Uterus (tissue), 4 donors: ENCODE results near the gene TTLL1. TPM values are rescaled to one million over a fixed set of nuclear protein-coding genes. Genes with fewer than 3 reads are reported as not detected.

ENCODE experiments used
- DNase-seq, 2 donors: peaks; one replicate each; pipeline ENCODE4 v3.0.0-alpha.2; 2019 to 2020
- H3K27ac ChIP-seq, 2 donors: fragments of 200-600 bp; sonication (generic); 1 replicate in 1 of 2; 2 replicates in 1 of 2; pipeline ENCODE4 v1.5.1; 2016 to 2018
- H3K27me3 ChIP-seq, 2 donors: fragments of 200-600 bp; sonication (generic); one replicate each; pipeline ENCODE4 v1.5.1; 2018 to 2019; ENCODE audit warnings: control low read depth in 1 of 2
- H3K36me3 ChIP-seq, 2 donors: fragments of 200-600 bp; sonication (generic); one replicate each; pipeline ENCODE4 v1.5.1; 2019; ENCODE audit warnings: control low read depth in 1 of 2
- H3K4me1 ChIP-seq, 2 donors: fragments of 200-600 bp; sonication (generic); one replicate each; pipeline ENCODE4 v1.5.1; 2018 to 2019; ENCODE audit warnings: control low read depth in 1 of 2
- H3K4me3 ChIP-seq, 2 donors: fragments of 200-600 bp; sonication (generic); 1 replicate in 1 of 2; 2 replicates in 1 of 2; pipeline ENCODE4 v1.5.1; 2018 to 2019; ENCODE audit warnings: mild to moderate bottlenecking in 1 of 2
- H3K9me3 ChIP-seq, 2 donors: fragments of 200-600 bp; sonication (generic); one replicate each; pipeline ENCODE4 v1.5.1; 2019; ENCODE audit warnings: control low read depth in 1 of 2
- POLR2A ChIP-seq, 2 donors: fragments of 450-650 bp; IDR thresholded peaks; one replicate each; pipeline ENCODE4 v1.6.1; 2016; ENCODE audit warnings: antibody characterized with exemption in 2 of 2, mild to moderate bottlenecking in 1 of 2, moderate library complexity in 1 of 2
- intact Hi-C: fragments of 100-400 bp; cut with DNase I; formaldehyde crosslinking; loops from one replicate; pipeline ENCODE4 v1.15.1; 2023; ENCODE audit warnings: low total_unique reads
- total RNA-seq, 4 donors: library from RNA; depleted of rRNA in 3 of 4; stranded (reverse); fragments of >200 nt in 3 of 4; gene quantifications; one replicate each; pipeline versions ENCODE4 v1.1.0 to v1.2.4, GENCODE V29; 2014 to 2023
- TF ChIP-seq, protein P1 (sequence below), 4 experiments: fragments of 200-600 bp in 2 of 4; fragments of 450-650 bp in 2 of 4; sonication (generic) in 2 of 4; IDR thresholded peaks; one replicate each; pipeline ENCODE4 v1.5.1; 2016 to 2019; ENCODE audit warnings: antibody characterized with exemption in 4 of 4, mild to moderate bottlenecking in 2 of 4, moderate library complexity in 1 of 4
- donor health status: DM: yes; HTN: yes; CAD: no.

The TTLL1 gene
- total RNA-seq, 4 donors from 2014 or later: 3.6 to 12.5 (median 5.3) TPM

DNA sequence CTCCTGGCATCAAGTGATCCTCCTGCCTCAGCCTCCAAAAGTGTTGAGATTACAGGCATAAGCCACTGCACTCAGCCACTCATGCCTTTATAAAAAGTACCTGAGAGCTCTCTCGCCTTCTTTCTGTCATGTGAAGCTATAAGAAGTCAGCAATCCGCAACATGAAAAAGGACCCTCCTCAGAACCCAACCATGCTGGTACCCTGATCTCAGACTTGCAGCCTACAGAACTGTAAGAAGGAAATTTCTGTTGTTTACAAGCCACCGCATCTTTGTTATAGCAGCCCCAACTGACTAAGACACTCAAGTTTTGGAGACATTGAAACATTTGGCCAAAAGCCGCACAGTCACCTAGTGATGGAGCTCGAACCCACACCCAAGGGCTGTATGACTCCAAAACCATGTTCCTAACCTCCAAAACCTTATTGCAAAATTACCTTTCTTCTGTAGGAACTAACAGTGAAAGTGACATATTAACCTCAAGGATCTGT, 83.1 kb downstream of the TTLL1 start:
- DNase-seq: no peak
- TF ChIP-seq, protein P1, sequence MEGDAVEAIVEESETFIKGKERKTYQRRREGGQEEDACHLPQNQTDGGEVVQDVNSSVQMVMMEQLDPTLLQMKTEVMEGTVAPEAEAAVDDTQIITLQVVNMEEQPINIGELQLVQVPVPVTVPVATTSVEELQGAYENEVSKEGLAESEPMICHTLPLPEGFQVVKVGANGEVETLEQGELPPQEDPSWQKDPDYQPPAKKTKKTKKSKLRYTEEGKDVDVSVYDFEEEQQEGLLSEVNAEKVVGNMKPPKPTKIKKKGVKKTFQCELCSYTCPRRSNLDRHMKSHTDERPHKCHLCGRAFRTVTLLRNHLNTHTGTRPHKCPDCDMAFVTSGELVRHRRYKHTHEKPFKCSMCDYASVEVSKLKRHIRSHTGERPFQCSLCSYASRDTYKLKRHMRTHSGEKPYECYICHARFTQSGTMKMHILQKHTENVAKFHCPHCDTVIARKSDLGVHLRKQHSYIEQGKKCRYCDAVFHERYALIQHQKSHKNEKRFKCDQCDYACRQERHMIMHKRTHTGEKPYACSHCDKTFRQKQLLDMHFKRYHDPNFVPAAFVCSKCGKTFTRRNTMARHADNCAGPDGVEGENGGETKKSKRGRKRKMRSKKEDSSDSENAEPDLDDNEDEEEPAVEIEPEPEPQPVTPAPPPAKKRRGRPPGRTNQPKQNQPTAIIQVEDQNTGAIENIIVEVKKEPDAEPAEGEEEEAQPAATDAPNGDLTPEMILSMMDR (IDR thresholded peaks at IDR 0.05): no peak
- TF ChIP-seq POLR2A (IDR thresholded peaks at IDR 0.05): no peak
- Histone ChIP-seq H3K27ac (no peak overlapping the region), H3K9me3 (no peaks in the 10 kb centered on the region), H3K27me3 (no peaks in the 10 kb centered on the region), H3K4me1 (peaks cover 0 to 9% of the 10 kb centered on the region in 2 donors), H3K36me3 (no peaks in the 10 kb centered on the region), H3K4me3 (no peak overlapping the region)
- intact Hi-C loops: no loop called here

DNA sequence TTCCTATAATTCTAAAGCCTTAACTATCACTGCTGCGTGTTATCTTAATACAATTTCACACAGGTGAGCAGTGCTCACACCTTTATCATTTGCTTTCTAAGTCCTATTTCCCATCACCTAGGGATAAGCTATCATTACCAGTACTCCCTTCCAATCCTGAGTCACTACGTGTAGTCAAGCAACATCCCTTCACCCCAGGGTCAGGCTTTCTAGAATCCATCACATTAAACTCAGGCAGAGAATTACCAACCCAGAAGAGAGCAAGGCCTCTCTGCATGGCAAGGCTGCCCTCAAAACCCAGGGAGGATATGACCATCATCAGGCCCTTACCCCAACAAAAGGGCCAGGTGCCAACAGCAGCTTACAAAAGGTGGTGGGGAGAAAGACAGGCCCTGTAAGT, 84.1 kb downstream of the TTLL1 start:
- Histone ChIP-seq H3K4me1 (peaks cover 0 to 9% of the 10 kb centered on the region in 2 donors), H3K4me3 (no peak overlapping the region), H3K36me3 (no peaks in the 10 kb centered on the region), H3K27me3 (no peaks in the 10 kb centered on the region), H3K9me3 (no peaks in the 10 kb centered on the region), H3K27ac (no peak overlapping the region)
- no peak for DNase-seq
- intact Hi-C loops: no loop called here
- TF ChIP-seq POLR2A (IDR thresholded peaks at IDR 0.05): no peak
- TF ChIP-seq, protein P1 (IDR thresholded peaks at IDR 0.05): no peak

- Histone ChIP-seq H3K4me3 (no peak overlapping the region), H3K36me3 (no peaks in the 10 kb centered on the region), H3K4me1 (peaks cover 0 to 9% of the 10 kb centered on the region in 2 donors), H3K27me3 (no peaks in the 10 kb centered on the region), H3K27ac (no peak overlapping the region), H3K9me3 (no peaks in the 10 kb centered on the region)
- TF ChIP-seq POLR2A (IDR thresholded peaks at IDR 0.05): no peak
- TF ChIP-seq, protein P1 (IDR thresholded peaks at IDR 0.05): no peak
- intact Hi-C loops: no loop called here
- DNase-seq: no peak
These were observed 84.7 kb downstream of the TTLL1 start for GRCh38 chr22:43004362-43005035.

DNA sequence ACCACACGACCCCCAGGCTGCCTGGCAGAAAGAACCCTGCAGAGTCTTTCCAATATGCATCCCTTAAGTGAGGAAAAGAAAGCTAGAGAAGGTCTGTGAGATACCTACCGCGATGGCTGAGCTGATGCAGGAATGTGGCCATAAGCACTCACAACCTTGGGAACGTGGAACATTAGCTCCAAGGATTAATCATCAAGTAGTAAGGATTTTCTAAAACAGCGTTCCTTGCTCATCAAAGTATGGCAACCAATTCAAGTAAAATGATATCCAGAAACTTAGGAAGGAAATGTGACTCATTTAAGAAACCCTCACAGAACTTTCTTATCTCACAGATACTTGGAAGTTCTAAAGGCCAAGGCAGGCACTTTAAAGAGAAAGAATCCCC, 87.0 kb downstream of the TTLL1 start:
- H3K9me3 ChIP-seq: no peaks in the 10 kb centered on the region
- intact Hi-C loops: no loop called here
- no peaks in the 10 kb centered on the region for H3K36me3 ChIP-seq
- H3K27me3 ChIP-seq: no peaks in the 10 kb centered on the region
- TF ChIP-seq, protein P1 (IDR thresholded peaks at IDR 0.05): no peak
- no peak for TF ChIP-seq POLR2A (IDR thresholded peaks at IDR 0.05)
- DNase-seq: no peak
- no peak overlapping the region for H3K4me3 ChIP-seq
- peaks cover 5 to 9% of the 10 kb centered on the region in 2 donors for H3K4me1 ChIP-seq
- peak overlapping the region in 1 of 2 donors; percentile 18 for H3K27ac ChIP-seq

- Histone ChIP-seq H3K27ac (peak overlapping the region in 1 of 2 donors; percentile 18), H3K36me3 (no peaks in the 10 kb centered on the region), H3K4me3 (no peak overlapping the region), H3K9me3 (no peaks in the 10 kb centered on the region), H3K27me3 (no peaks in the 10 kb centered on the region), H3K4me1 (peaks cover 5 to 9% of the 10 kb centered on the region in 2 donors)
- TF ChIP-seq, protein P1 (IDR thresholded peaks at IDR 0.05): no peak
- TF ChIP-seq POLR2A (IDR thresholded peaks at IDR 0.05): no peak
- intact Hi-C loops: no loop called here
- DNase-seq: no peak
These were observed 87.7 kb downstream of the TTLL1 start for GRCh38 chr22:43001271-43002201.
